ENCODE measurements around the gene DNAAF8. TPM values are rescaled to one million over a fixed set of nuclear protein-coding genes. Genes with fewer than 3 reads are reported as not detected.
A peak's percentile ranks its signal among the peaks of the same experiment; 100 is the strongest.

The DNAAF8 gene
- total and polyA plus RNA-seq, 2 donors (not counting 3 experiments of a cell fraction or from before 2014, with no cell fraction given), result 0.58 to 1.0 TPM

DNA sequence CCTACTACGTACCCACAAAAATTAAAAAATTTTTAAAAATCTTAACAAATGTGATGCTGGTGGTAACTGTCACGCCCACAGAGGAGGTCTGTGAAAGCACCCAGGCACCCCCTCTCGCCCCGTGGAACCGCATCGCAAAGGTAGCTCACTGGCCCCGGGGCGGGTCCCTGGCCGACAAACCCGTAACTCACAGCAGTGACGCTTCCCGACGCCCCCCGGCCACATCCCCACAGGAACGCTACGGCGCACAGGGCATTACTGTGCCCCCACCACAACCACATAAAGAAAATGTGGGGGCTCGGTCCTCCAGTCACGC is 632 bp upstream of the DNAAF8 start:
- intact Hi-C loops (cut with micrococcal nuclease), result loop anchor here (1.0 to 2.0 kb wide), 6 partner anchors 34 to 223 kb away; partner anchors contain the start of genes NUDT16L1, ROGDI and ZNF500
- Histone ChIP-seq H3K36me3 (ENCODE audit: control insufficient read depth in 2 of 2, extremely low read depth in 1 of 2, insufficient read depth in 2 of 2, low read length in 2 of 2) (peaks cover 0 to 5% of the 10 kb centered on the region in 2 experiments), H3K4me2 (ENCODE audit: insufficient read depth, low read length) (peak overlapping the region; percentile 86), H3K27me3 (ENCODE audit: control insufficient read depth in 2 of 2, insufficient read depth in 2 of 2, low read length in 2 of 2) (no peaks in the 10 kb centered on the region), H3K4me3 (replicated peaks in 1 of 3; ENCODE audit: insufficient read depth in 1 of 3, low read depth in 1 of 3, low read length in 3 of 3) (peak overlapping the region; percentile 62 to 100 (median 76)), H3K4me1 (ENCODE audit: control insufficient read depth, extremely low read depth, insufficient read depth, low read length) (peaks cover 5% of the 10 kb centered on the region), H3K27ac (ENCODE audit: insufficient read depth, low read depth, low read length) (no peak overlapping the region), H3K79me2 (ENCODE audit: control insufficient read depth, insufficient read depth, low read length) (peaks cover 9% of the 10 kb centered on the region), H3K9me1 (replicated peaks; ENCODE audit: control insufficient read depth, extremely low read depth, insufficient read depth, low read length) (no peaks in the 10 kb centered on the region), H3K9ac (replicated peaks; ENCODE audit: extremely low read depth, insufficient read depth, low read length) (peak overlapping the region; percentile 78), H2AFZ (ENCODE audit: low read depth, low read length) (peak overlapping the region; percentile 99), H4K20me1 (replicated peaks; ENCODE audit: control insufficient read depth, extremely low read depth, insufficient read depth, low read length) (no peaks in the 10 kb centered on the region), H3K9me3 (replicated peaks; ENCODE audit: control insufficient read depth, insufficient read depth, low read length) (no peaks in the 10 kb centered on the region)
- FAIRE-seq (no peak), DNase-seq (ENCODE audit: low read depth, low spot score) (no peak)
- dilution Hi-C loops (cut with MboI; ENCODE audit: extremely low pct_ligation_motif_present, low sequenced_read_pairs), result no loop called here
- POLR2A ChIA-PET, result interaction anchor here (1.2 to 1.4 kb wide), 2 partner anchors 36 to 118 kb away, joined by 3 to 8 read pairs; no protein-coding TSS in a partner anchor
- BruUV-seq (replicated peaks), result TSS peak; percentile 32
- TF ChIP-seq EZH2 (IDR thresholded peaks at IDR 0.05; ENCODE audit: borderline replicate concordance, low read depth, low read length, severe bottlenecking) (no peak), FOS (IDR thresholded peaks at IDR 0.05; ENCODE audit: borderline replicate concordance, insufficient read depth, low read length) (no peak), POLR2AphosphoS5 (IDR thresholded peaks at IDR 0.05; ENCODE audit: insufficient read depth, low read depth, low read length) (no peak), POLR2A (IDR thresholded peaks at IDR 0.05; ENCODE audit: low read depth, low read length) (no peak), MYC (IDR thresholded peaks at IDR 0.05; ENCODE audit: low read depth, low read length) (no peak), JUN (IDR thresholded peaks at IDR 0.05; ENCODE audit: borderline replicate concordance, insufficient read depth, insufficient read length, low read depth) (no peak), MAX (IDR thresholded peaks at IDR 0.05; ENCODE audit: insufficient read depth, insufficient read length) (no peak), GATA2 (IDR thresholded peaks at IDR 0.05; ENCODE audit: insufficient read depth, insufficient read length, low read depth, low read length) (no peak)
- TF ChIP-seq, protein P1, sequence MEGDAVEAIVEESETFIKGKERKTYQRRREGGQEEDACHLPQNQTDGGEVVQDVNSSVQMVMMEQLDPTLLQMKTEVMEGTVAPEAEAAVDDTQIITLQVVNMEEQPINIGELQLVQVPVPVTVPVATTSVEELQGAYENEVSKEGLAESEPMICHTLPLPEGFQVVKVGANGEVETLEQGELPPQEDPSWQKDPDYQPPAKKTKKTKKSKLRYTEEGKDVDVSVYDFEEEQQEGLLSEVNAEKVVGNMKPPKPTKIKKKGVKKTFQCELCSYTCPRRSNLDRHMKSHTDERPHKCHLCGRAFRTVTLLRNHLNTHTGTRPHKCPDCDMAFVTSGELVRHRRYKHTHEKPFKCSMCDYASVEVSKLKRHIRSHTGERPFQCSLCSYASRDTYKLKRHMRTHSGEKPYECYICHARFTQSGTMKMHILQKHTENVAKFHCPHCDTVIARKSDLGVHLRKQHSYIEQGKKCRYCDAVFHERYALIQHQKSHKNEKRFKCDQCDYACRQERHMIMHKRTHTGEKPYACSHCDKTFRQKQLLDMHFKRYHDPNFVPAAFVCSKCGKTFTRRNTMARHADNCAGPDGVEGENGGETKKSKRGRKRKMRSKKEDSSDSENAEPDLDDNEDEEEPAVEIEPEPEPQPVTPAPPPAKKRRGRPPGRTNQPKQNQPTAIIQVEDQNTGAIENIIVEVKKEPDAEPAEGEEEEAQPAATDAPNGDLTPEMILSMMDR (IDR thresholded peaks at IDR 0.05; ENCODE audit: extremely low read depth in 1 of 2, insufficient read depth in 1 of 2, low read depth in 1 of 2, low read length in 2 of 2), result no peak
- CTCF ChIA-PET, result interaction anchor here (1.1 to 1.4 kb wide), 3 partner anchors 30 to 109 kb away, joined by 3 to 6 read pairs (median 3); partner anchors contain the start of gene MGRN1

Data from endothelial cell of umbilical vein (primary cell).